GM18907 (cell line): Measurements from ENCODE around the gene BEGAIN.
"Not testable (repeated sequence)": the region's sequence is repeated elsewhere in the genome, so short reads cannot be mapped to it uniquely, and the experiment has no call there.

Source experiments
- ATAC-seq: cut with Tn5 transposase; IDR thresholded peaks from one replicate; pipeline ENCODE4 v1.9.1; 2021; ENCODE audit warnings: mild to moderate bottlenecking, moderate library complexity; ENCODE audit not compliant: unreplicated experiment

Gene BEGAIN

DNA sequence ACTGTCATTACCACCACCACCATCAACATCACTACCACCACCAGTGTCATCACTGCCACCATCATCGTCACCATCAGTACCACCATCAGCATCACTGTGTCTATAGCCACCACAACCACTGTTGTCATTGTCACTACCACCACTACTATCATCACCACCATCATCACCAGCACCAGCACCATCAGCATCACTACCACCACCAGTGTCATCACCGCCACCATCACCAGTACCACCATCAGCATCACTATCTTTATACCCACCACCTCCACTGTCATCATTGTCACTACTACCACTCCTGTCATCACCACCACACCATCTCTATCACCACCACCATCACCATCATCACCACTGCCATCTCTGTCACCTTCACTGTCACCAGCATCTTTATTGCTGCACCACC, 60.6 kb downstream of the BEGAIN start:
- no peak for ATAC-seq

DNA sequence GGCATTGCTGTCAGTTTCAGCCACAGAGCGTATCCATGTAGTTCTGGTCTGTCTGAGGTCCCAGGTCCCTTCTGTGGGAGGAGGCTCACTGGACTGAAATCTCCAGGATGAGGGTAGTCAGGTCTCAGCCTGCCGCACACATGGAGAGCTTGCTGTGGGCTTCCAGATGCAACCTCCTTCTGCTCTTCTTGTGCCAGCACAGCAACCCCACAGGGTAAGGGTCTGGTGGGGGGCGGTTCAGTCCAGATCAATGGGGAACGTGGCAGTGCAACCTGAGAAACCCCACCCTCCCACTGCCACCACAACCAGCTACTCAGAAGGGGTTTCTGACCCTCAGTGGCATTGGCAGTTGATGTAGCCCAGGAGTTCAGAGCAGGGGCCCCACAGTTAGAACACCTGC, 61.2 kb downstream of the BEGAIN start:
- no peak for ATAC-seq

DNA sequence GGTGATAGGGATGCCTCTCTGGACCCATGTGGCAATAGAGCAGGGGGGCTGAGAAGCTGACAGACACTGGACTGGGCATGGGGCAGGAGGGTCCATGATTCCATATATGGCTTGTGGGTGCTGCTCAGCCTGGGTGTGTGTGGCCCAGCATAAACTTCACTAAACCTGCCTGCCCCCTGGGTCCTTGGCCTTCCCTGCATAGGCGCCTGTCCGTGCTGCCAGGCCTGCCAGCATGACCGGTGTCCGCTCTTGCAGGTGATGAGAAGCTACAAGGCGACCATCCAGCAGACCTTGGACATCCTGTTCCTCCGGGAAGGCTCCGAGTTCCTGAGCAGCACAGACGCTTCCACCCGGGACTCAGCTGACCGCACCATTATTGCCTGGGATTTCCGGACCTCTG, 61.6 kb downstream of the BEGAIN start:
- no peak for ATAC-seq

DNA sequence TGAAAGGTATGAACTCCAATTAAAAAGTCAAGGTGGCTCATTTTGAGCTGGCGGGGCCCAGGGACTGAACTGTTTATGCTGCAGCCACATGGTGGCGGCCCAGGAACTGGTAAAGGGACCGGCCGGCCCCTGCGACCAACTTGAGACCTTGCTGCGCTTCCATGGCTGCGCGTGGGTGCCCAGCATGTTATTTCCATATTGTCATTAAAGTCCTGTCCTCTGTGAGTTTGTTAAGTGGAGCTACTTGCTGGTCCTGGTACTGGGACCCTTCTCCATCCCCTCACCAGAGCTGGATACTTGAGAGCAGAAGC, 62.3 kb downstream of the BEGAIN start:
- ATAC-seq, result no peak

DNA sequence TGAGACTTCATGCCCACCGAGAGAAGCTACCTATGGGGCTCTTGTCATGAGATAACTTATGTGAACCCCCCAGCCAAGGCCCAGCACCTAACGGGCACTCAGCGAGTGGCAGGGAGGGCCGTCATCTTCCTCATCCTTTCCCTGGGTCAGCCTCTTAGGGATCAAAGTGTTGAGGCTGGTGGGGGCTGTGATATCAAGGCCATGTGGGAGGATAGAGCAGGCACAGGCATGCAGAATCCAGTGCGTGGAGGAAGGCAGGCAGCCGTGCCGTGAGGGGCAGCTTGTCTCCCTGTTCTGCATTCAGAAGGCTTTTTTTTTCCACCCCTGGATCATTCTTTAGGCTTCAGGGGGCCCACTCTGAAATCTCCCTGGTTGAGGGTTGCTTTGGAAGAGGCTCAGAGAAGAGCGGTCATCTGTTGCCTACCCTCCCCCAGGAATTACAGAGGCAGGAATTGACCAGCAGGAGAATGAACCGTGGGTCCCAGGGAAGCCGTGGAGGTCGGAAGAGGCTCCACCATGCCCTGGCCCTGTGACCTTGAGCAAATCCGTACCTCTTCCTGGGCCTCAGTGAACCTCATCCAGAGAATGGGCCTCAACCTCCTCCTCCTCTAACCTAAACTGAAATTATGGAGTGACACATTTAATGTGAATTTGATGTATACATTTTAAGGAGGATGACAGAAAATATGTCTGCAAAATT, 62.8 kb downstream of the BEGAIN start:
- ATAC-seq, result no peak

DNA sequence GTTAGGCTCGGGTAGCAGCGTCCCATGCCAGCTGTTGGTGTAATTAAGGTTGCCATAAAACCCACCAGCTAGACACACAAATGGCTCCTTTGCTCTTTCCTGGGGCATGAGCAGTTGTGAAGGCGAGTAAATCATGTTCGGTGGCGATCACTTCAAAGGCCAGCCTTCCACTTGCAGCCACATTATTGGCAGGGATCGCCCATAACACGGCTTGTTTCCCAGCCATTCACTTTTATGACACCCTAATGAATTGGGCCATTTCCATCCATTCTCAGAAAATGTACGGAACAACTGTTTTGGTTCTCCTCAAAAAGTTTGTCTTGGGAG, 63.4 kb downstream of the BEGAIN start:
- no peak for ATAC-seq

DNA sequence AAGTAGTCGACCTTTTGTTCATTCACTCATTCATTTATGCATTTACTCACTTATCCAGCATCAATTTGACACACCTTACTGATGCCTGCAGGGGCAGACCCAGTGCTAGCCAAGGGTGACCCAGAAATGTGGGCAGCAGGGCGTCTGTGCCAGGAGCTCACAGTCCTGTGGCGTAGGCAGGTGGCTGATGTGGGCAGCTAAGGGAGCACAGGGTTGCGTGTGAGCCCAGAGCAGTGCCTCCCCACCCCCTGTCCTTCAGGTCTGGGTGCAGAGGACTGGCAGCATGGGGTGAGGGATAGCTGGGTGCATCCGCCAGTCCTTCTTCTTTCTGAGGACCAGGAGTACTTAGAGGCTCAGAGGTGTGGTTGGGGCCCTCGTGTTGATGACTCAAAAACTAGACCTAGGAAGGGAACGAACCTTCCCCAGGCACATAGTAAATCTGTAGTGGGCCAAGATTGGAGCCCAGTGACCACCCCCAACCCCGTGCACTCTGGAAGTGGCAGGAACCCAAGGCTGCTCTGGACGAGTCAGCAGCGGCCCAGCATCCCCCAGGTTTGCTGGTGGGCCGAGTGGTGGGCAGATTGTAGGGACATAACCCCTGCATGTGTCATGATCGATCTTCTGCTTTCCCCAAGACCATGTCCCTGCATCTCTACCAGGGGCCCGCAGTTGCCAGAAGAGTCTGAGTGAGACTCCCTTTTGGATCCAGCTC, 63.9 kb downstream of the BEGAIN start:
- ATAC-seq, result no peak

DNA sequence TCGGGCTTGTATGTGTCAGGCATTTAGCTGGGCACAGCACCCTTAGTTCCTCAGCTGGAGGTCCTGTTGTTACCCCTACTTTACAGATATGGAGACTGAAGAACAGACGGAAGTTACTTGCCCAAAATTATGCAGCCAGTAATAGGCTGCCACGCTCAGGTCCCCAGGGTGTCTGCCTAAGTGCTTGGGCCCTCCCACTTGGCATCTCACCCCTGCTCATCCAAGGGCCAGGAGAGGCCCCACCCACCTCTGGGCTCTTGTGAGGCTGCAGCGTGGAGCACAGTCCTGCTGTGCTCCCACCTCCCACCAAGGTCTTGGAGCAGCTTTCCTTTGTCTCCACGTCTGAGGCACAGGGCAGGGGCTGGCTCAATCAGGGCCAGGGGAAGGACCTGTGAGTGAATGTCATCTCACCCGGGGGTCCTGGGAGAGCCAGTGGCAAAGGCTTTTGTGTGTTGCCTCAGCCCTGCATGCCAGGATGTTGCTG, 64.6 kb downstream of the BEGAIN start:
- ATAC-seq, result no peak

DNA sequence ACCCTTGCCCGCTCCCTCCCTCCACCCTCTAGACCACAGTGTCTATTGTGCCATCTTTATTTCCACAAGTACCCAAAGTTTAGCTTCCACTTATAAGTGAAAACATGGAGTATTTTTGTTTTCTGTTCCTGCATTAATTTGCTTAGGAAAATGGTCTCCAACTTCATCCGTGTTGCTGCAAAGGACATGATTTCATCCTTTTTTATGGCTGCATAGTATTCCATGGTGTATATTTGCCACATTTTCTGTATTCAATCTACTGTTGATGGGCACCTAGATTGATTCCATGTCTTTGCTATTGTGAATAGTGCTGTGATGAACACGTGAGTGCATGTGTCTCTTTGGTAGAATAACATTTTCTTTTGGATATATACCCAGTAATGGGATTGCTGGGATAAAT, 81.2 kb downstream of the BEGAIN start:
- not testable (repeated sequence) for ATAC-seq

DNA sequence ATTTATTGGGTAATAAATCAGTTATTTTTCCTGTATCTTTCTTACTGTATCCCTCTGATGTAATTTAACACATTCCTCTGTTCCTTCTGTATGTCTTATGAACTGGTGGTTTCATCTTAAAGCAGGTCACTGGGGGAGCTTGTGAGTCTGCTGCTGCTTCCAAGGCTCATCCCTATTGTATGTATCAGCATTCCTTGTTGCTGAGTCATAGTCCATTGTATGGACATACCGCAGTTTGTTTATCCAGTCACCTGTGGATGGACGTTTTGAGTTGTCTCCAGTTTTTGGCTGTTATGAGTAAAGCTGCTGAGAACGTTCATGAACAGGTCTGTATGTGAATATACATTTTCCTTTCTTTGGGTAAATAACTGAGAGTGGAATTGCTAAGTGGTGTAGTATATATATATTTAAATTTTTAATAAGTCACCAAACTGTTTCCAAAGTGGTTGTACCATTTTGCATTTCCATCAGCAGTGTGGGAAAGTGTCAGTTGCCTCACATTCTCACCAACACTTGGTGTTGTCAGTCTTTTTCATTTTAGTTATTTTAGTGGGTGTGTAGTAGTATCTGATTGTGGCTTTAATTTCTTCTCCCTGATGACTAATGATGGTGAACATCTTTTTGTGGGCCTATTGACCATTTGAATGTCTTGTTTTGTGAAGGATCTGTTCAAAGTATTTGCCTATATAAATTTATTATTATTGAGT, 82.7 kb downstream of the BEGAIN start:
- ATAC-seq, result no peak

DNA sequence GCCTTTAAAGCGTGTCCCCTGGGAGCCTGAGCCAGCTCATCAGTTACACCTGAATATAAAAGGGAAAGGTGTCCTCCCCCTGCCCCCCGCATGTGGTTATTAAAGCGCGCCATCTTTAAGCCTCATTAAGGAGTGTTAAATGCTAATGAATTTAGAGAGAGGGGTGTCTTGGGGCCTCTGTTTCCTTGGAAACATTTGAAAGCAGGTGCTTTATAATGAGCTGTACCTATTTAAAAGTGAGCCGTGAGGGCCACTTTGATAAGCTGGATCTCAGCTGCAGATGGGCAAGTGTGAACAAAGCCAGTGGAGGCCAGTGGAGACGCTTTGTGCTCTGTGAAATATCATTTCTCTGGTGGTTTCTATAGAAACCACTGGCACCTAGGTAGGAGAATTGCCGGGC, 84.0 kb downstream of the BEGAIN start:
- no peak for ATAC-seq

DNA sequence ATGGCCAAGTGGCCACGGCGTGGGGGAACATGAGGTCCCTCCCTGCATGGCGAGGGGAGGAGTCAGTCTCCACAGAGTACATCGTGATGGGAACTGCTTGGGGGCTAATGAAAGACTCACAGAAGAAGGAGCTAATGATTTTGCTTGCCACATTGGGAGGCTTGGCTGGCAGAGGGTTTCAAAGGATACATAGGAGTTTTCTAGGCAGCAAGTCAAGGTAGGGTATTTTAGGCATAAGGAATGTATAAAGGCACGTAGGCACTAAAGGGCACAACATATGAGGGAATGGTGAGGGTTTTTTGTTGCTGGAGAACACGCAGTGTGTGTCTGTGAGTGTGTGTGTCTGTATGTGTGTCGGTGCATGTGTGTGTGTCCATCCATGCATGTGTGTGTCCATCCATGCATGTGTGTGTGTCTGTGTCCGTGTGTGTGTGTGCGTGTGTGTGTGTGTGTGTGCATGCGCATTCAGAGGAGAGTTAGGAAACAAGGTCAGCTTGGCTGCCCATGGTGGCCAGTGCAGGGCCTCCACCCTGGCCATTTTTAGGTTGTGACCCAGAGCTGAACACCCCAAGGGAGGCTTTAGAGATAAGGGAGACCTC, 84.5 kb downstream of the BEGAIN start:
- no peak for ATAC-seq

DNA sequence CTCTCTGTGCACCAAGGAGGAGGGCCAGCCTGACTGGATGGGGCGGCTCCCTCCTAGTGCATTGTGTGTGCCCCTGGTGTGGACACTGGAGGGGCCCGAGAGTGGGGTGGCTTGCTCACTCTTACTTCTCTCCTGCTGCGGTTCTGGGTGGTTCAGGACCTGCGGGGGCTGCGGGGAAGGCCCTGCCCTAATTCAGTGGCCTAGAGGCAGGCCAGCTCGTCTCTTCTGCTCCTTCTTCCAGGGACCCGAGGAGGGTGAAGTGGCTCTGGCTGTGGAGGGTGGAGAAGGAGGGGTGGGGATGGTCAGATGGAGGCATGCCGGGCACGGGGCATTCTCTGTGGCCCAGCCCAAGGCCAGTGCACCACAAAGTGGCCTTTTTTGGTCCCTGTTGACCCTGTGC, 87.1 kb downstream of the BEGAIN start:
- ATAC-seq, result no peak

DNA sequence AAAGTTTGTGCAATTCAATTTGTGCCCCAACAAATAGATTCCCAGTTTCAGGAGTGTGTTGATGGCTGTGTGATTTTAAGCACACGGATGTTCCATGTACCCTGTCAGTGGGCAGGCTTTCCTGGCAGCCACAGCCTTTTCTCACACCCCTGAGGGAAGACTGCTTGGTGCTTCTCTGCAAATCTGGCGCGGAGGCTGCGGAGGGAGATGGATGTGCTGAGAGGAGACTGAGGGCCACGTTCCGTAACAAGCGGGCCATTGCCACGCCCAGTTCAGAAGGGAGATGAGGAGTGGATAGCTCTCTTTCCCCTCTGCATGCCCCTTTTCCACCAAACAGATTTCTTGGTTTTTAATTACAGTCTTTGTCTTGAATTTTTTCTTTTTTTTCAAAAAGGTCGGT, 89.1 kb downstream of the BEGAIN start:
- no peak for ATAC-seq

DNA sequence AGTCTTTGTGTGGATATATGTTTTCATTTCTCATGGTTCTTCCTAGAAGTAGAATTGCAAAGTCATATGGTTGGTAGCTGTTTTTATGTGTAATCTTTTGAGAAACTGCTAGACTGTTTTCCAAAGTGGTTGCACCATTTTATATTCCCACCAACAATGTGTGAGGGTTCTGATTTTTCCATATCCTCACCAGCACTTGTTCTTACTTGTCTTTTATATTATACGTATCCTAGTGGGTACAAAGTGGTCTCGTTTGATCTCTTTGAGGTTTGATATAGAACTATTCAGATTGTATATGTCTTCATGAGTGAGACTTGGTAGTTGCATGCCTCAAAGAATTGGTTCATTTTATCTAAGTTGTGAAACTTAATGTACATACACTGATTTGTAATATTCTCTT, 91.3 kb downstream of the BEGAIN start:
- no peak for ATAC-seq

DNA sequence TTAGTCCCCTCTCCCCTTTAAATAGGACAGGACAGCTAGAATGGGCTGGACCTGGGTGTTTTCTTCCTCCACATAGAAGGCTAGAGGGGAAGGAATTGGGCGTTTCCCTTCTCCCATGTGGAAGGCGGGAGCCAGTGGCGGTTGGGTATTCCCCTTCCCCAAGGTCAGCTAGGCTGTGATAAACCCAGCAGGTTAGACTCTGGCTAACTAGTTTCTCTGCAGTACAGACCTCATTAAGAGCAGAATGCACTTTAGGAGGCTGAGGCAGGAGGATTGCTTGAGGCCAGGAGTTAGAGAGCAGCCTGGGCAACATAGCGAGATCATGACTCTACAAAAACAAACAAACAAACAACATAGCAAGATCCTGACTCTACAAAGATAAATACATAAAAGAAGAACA, 92.6 kb downstream of the BEGAIN start:
- no peak for ATAC-seq

DNA sequence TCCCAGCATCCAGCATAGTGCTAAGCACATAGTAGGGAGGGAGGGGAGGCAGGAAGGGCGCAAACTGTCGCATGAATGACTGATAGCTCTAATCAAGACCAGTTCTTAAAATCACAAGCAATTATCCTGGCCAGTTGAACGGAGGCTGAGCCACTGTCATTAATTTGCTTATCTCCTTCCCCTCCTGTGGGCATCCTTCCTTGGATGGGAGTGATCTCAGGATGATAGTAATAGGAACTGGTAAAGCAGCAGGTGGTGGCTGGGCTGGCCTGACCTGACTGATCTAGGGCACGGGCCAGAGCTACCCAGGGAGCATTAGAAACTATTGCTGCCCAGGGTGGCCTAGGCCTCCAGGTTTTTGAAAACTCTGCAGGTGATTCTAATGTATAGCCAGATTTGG, 97.0 kb downstream of the BEGAIN start:
- no peak for ATAC-seq

DNA sequence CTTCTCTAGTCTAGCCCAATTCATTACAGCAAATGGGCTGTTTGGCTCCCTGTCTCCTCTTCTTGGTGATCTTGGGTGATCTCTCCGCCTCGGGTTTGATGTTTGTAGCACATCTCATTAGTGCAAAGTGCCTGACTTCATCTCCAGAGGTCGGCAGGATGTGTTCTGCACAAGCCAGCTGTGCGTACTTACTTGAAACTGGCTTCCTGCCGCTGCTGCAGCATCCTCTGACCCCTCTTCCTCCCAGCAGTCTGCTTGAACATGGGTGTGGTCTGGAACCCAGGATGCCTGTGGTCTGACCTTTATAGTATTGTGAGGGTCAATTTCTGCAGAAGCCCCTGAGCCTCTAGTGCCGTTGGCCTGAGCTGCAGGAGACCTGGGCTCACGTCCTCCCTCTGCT, 99.2 kb downstream of the BEGAIN start:
- ATAC-seq, result no peak

DNA sequence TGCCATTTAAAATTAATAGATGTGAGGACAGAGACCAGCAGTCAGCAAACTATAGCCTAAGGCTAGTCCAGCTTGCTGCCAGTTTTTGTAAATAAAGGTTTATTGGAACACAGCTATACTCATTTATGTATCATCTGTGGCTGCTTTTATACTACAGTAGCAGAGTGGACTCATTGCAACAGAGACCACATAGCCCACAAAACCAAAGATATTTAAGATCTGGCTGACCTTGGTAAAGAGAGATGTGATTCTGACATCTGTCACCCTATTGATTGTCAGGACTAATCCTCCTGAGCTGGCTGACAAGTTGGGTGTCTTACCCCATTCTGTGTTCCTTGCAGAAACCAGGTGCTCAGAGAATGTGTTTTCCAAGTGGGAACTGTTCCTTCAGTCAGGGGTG, 99.9 kb downstream of the BEGAIN start:
- no peak for ATAC-seq
